ENCODE measurements around the gene INPP5J.
"Not testable (repeated sequence)": the region's sequence is repeated elsewhere in the genome, so short reads cannot be mapped to it uniquely, and the experiment has no call there.

INPP5J gene

GRCh38 chr22:31122532-31123291 lies at the start of gene INPP5J:
Gene INPP5J (plus strand): TSS chr22:31122966. CDS start chr22:31123015, 49 bp downstream.
- DNase-seq = peak; percentile 69

- DNase-seq = not testable (repeated sequence)
Observed at GRCh38 chr22:31073125-31073524, 49.6 kb upstream of the INPP5J start.

- not testable (repeated sequence) for DNase-seq
Observed at GRCh38 chr22:31073545-31074145, 49.1 kb upstream of the INPP5J start.

- no peak for DNase-seq
Observed at GRCh38 chr22:31075961-31076360, 46.8 kb upstream of the INPP5J start.

- no peak for DNase-seq
Observed at GRCh38 chr22:31077681-31078080, 45.1 kb upstream of the INPP5J start.

- DNase-seq = not testable (repeated sequence)
Observed at GRCh38 chr22:31078389-31078788, 44.4 kb upstream of the INPP5J start.

- DNase-seq = peak; percentile 28
Observed at GRCh38 chr22:31079095-31079642, 43.6 kb upstream of the INPP5J start.

GRCh38 chr22:31080164-31080847 lies 42.5 kb upstream of the INPP5J start:
- DNase-seq = no peak

GRCh38 chr22:31080848-31081649 lies 41.7 kb upstream of the INPP5J start, which contains the start of gene SMTN:
Gene SMTN (plus strand): TSS chr22:31081318. CDS start chr22:31083259, 1,941 bp downstream.
- DNase-seq = peak; percentile 71

- DNase-seq = no peak
Observed at GRCh38 chr22:31081963-31082605, 40.7 kb upstream of the INPP5J start.

- peak; percentile 25 for DNase-seq
Observed at GRCh38 chr22:31082606-31083376, 40.0 kb upstream of the INPP5J start.

- DNase-seq = peak; percentile 50
Observed at GRCh38 chr22:31083377-31083768, 39.4 kb upstream of the INPP5J start.

GRCh38 chr22:31083923-31084810 lies 38.6 kb upstream of the INPP5J start:
- DNase-seq = no peak

GRCh38 chr22:31084811-31085492 lies 37.8 kb upstream of the INPP5J start:
- no peak for DNase-seq

- no peak for DNase-seq
Observed at GRCh38 chr22:31085493-31085824, 37.3 kb upstream of the INPP5J start.

- DNase-seq = no peak
Observed at GRCh38 chr22:31085928-31086327, 36.8 kb upstream of the INPP5J start.

GRCh38 chr22:31086703-31087330 lies 35.9 kb upstream of the INPP5J start:
- no peak for DNase-seq

- DNase-seq = no peak
Observed at GRCh38 chr22:31087744-31088215, 35.0 kb upstream of the INPP5J start.

Data from NCI-H510A (cell line).